PC-9 (cell line): ENCODE results near the gene ARHGAP6. TPM values are rescaled to one million over a fixed set of nuclear protein-coding genes. Genes with fewer than 3 reads are reported as not detected.
"Not testable (repeated sequence)": the region's sequence is repeated elsewhere in the genome, so short reads cannot be mapped to it uniquely, and the experiment has no call there.

ENCODE experiments used
- BruUV-seq: library from RNA; stranded (reverse); fragments of 400-500 nt; replicated peaks from 2 replicates; lab custom pipeline; 2021; lab: Mats Ljungman, UMichigan
- CTCF ChIA-PET: fragments of 300-600 bp; sonication (Branson Sonifier 250); formaldehyde crosslinking; loops from one replicate; lab custom pipeline; 2022; ENCODE audit warnings: antibody characterized with exemption; lab: Charles Lee
- POLR2A ChIA-PET: fragments of 300-600 bp; sonication (Branson Sonifier 250); formaldehyde crosslinking; loops from one replicate; lab custom pipeline; 2022; ENCODE audit warnings: antibody characterized with exemption; ENCODE audit not compliant: unreplicated experiment; lab: Charles Lee
- DNase-seq, 2 experiments: peaks; one replicate each; pipeline versions ENCODE4 v3.0.0 to v3.0.0-alpha.2; 2015 to 2022; ENCODE audit warnings: mixed read lengths in 1 of 2
- H2AFZ ChIP-seq: fragments of 200-600 bp; sonication (generic); 2 replicates; pipeline ENCODE4 v1.8.1; 2017; ENCODE audit warnings: antibody characterized with exemption
- H3F3A ChIP-seq: fragments of 200-600 bp; sonication (generic); 2 replicates; pipeline ENCODE4 v1.8.1; 2017; ENCODE audit warnings: antibody characterized with exemption, mild to moderate bottlenecking, low read depth; ENCODE audit not compliant: insufficient read depth
- H3K27ac ChIP-seq: fragments of 200-600 bp; sonication (generic); 2 replicates; pipeline ENCODE4 v1.6.1; 2016; ENCODE audit warnings: mixed run types
- H3K27me3 ChIP-seq: fragments of 200-600 bp; sonication (generic); 2 replicates; pipeline ENCODE4 v1.6.1; 2016; ENCODE audit warnings: low read depth, mixed run types; ENCODE audit not compliant: insufficient read depth
- H3K36me3 ChIP-seq: fragments of 200-600 bp; sonication (generic); 2 replicates; pipeline ENCODE4 v1.6.1; 2016; ENCODE audit warnings: low read depth, mixed run types
- H3K4me1 ChIP-seq: fragments of 200-600 bp; sonication (generic); replicated peaks from 2 replicates; pipeline ENCODE4 v1.6.1; 2016; ENCODE audit warnings: mixed run types; ENCODE audit not compliant: insufficient read depth
- H3K4me2 ChIP-seq: fragments of 200-600 bp; sonication (generic); 2 replicates; pipeline ENCODE4 v1.6.1; 2017; ENCODE audit warnings: mixed run types
- H3K4me3 ChIP-seq: fragments of 200-600 bp; sonication (generic); 2 replicates; pipeline ENCODE4 v1.6.1; 2016; ENCODE audit warnings: mixed run types
- H3K79me2 ChIP-seq: fragments of 200-600 bp; sonication (generic); 2 replicates; pipeline ENCODE4 v1.6.1; 2017; ENCODE audit warnings: low read depth, mixed run types
- H3K9me2 ChIP-seq: fragments of 200-600 bp; sonication (generic); 2 replicates; pipeline ENCODE4 v1.8.1; 2017; ENCODE audit warnings: mild to moderate bottlenecking; ENCODE audit not compliant: insufficient read depth
- H3K9me3 ChIP-seq: fragments of 200-600 bp; sonication (generic); 2 replicates; pipeline ENCODE4 v1.8.1; 2016; ENCODE audit warnings: low read depth; ENCODE audit not compliant: insufficient read depth
- H4K20me1 ChIP-seq: fragments of 200-600 bp; sonication (generic); 2 replicates; pipeline ENCODE4 v1.8.1; 2017; ENCODE audit not compliant: insufficient read depth
- CTCF ChIP-seq: fragments of 200-600 bp; sonication (generic); conservative IDR thresholded peaks from 2 replicates; pipeline ENCODE4 v1.6.1; 2017; ENCODE audit warnings: mixed run types, antibody characterized with exemption, mild to moderate bottlenecking, moderate library complexity
- EZH2 ChIP-seq: fragments of 200-600 bp; sonication (generic); IDR thresholded peaks from 2 replicates; pipeline ENCODE4 v1.8.0; 2017; ENCODE audit warnings: antibody characterized with exemption, low read depth
- intact Hi-C: fragments of 100-400 bp; cut with micrococcal nuclease; formaldehyde crosslinking; loops from one replicate; pipeline ENCODE4 v1.10.0; 2022; ENCODE audit not compliant: unreplicated experiment
- total RNA-seq: library from RNA; stranded (reverse); gene quantifications from 2 replicates; pipeline ENCODE4 v1.2.3, GENCODE V29; 2021

The ARHGAP6 gene
- total RNA-seq, 1 experiment from 2014 or later: not detected

GRCh38 chrX:11241720-11242119, 424.0 kb downstream of the ARHGAP6 start:
- Histone ChIP-seq H3F3A (no peaks in the 10 kb centered on the region), H3K27ac (no peak overlapping the region), H3K36me3 (no peaks in the 10 kb centered on the region), H3K27me3 (no peaks in the 10 kb centered on the region), H3K79me2 (no peaks in the 10 kb centered on the region), H3K9me2 (no peaks in the 10 kb centered on the region), H2AFZ (no peak overlapping the region), H4K20me1 (no peaks in the 10 kb centered on the region), H3K4me3 (no peak overlapping the region), H3K9me3 (no peaks in the 10 kb centered on the region), H3K4me1 (no peaks in the 10 kb centered on the region), H3K4me2 (no peak overlapping the region)
- POLR2A ChIA-PET: no interaction called here
- BruUV-seq: no TSS peak
- DNase-seq: no peak
- CTCF ChIA-PET: no interaction called here
- intact Hi-C loops: no loop called here
- TF ChIP-seq EZH2 (no peak), CTCF (no peak)

GRCh38 chrX:11239230-11239629, 426.5 kb downstream of the ARHGAP6 start:
- H3K36me3 ChIP-seq: no peaks in the 10 kb centered on the region
- ChIA-PET CTCF (no interaction called here), POLR2A (no interaction called here)
- no peaks in the 10 kb centered on the region for H3K9me2 ChIP-seq
- no peaks in the 10 kb centered on the region for H3K9me3 ChIP-seq
- intact Hi-C loops: no loop called here
- no peaks in the 10 kb centered on the region for H3F3A ChIP-seq
- TF ChIP-seq EZH2 (no peak), CTCF (no peak)
- no TSS peak for BruUV-seq
- no peaks in the 10 kb centered on the region for H3K27me3 ChIP-seq
- no peak overlapping the region for H3K4me2 ChIP-seq
- no peak overlapping the region for H3K27ac ChIP-seq
- H4K20me1 ChIP-seq: no peaks in the 10 kb centered on the region
- H3K79me2 ChIP-seq: no peaks in the 10 kb centered on the region
- no peaks in the 10 kb centered on the region for H3K4me1 ChIP-seq
- no peak overlapping the region for H3K4me3 ChIP-seq
- H2AFZ ChIP-seq: no peak overlapping the region
- DNase-seq: peak in 1 of 2 experiments; percentile 45

- POLR2A ChIA-PET, H3K27ac ChIP-seq, H3K9me3 ChIP-seq, CTCF ChIA-PET, H3K4me2 ChIP-seq, intact Hi-C loops, H2AFZ ChIP-seq, H4K20me1 ChIP-seq, H3K9me2 ChIP-seq, DNase-seq, H3K4me1 ChIP-seq, H3K79me2 ChIP-seq, H3K4me3 ChIP-seq, H3K27me3 ChIP-seq, H3F3A ChIP-seq, BruUV-seq, H3K36me3 ChIP-seq: not testable (repeated sequence)
Observed at GRCh38 chrX:11235377-11235776, 430.3 kb downstream of the ARHGAP6 start.

- Histone ChIP-seq H3K4me3 (no peak overlapping the region), H2AFZ (no peak overlapping the region), H3K27ac (no peak overlapping the region), H3K4me1 (no peaks in the 10 kb centered on the region), H3K4me2 (no peak overlapping the region), H3K27me3 (no peaks in the 10 kb centered on the region), H3K79me2 (no peaks in the 10 kb centered on the region), H4K20me1 (no peaks in the 10 kb centered on the region), H3K9me2 (no peaks in the 10 kb centered on the region), H3K36me3 (no peaks in the 10 kb centered on the region), H3F3A (no peaks in the 10 kb centered on the region), H3K9me3 (no peaks in the 10 kb centered on the region)
- DNase-seq: no peak
- ChIA-PET CTCF (no interaction called here), POLR2A (no interaction called here)
- intact Hi-C loops: no loop called here
- TF ChIP-seq CTCF: no peak
- TF ChIP-seq EZH2: no peak
- BruUV-seq: no TSS peak
Observed at GRCh38 chrX:11215191-11215921, 450.4 kb downstream of the ARHGAP6 start.
